BLaER1 (cell line): ENCODE results near the gene SKI.

Source experiments
- H3K27ac ChIP-seq: shearing (Covaris generic); formaldehyde crosslinking; 2 replicates; pipeline ENCODE4 v1.8.1; 2022
- H3K27me3 ChIP-seq: shearing (Covaris generic); formaldehyde crosslinking; 2 replicates; pipeline ENCODE4 v1.8.1; 2022
- H3K36me3 ChIP-seq: shearing (Covaris generic); formaldehyde crosslinking; 2 replicates; pipeline ENCODE4 v1.8.1; 2022
- H3K4me1 ChIP-seq: shearing (Covaris generic); formaldehyde crosslinking; 2 replicates; pipeline ENCODE4 v1.8.1; 2022
- H3K4me2 ChIP-seq: shearing (Covaris generic); formaldehyde crosslinking; 2 replicates; pipeline ENCODE4 v1.8.1; 2022
- H3K4me3 ChIP-seq: shearing (Covaris generic); formaldehyde crosslinking; 2 replicates; pipeline ENCODE4 v1.8.1; 2022
- H3K9ac ChIP-seq: shearing (Covaris generic); formaldehyde crosslinking; 2 replicates; pipeline ENCODE4 v1.8.1; 2022
- H3K9me3 ChIP-seq: shearing (Covaris generic); formaldehyde crosslinking; 2 replicates; pipeline ENCODE4 v1.8.1; 2022
- H4K20me1 ChIP-seq: shearing (Covaris generic); formaldehyde crosslinking; 2 replicates; pipeline ENCODE4 v1.8.1; 2022
- Cebpa-rat ChIP-seq: shearing (Covaris generic); IDR thresholded peaks from 2 replicates; pipeline ENCODE4 v1.8.1; 2022

SKI gene

DNA sequence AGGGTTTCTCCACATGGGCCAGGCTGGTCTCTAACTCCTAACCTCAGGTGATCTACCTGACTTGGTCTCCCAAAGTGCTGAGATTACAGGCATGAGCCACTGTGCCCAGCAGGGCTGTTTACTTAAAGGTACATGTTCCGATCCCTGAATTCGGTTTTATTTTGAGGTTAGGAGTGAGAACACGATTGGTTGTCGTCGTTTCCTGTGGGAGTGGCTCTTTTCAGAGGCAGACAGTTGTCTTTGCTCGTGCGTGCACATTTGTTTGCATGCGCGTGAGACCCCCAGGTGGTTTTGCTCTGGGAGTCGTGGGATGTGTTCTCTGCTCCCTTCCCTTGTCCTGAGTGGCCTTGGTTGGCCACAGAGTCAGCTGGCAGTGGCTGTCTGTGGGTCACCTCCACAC lies 60.2 kb downstream of the SKI start:
- peaks cover 31% of the 10 kb centered on the region for H3K27me3 ChIP-seq
- H3K9ac ChIP-seq, result no peak overlapping the region
- H3K4me3 ChIP-seq, result no peak overlapping the region
- H3K4me2 ChIP-seq, result peak overlapping the region; percentile 26
- no peaks in the 10 kb centered on the region for H3K9me3 ChIP-seq
- TF ChIP-seq Cebpa-rat, result no peak
- H3K36me3 ChIP-seq, result no peaks in the 10 kb centered on the region
- no peak overlapping the region for H3K27ac ChIP-seq
- H3K4me1 ChIP-seq, result peaks cover 55% of the 10 kb centered on the region
- peaks cover 100% of the 10 kb centered on the region for H4K20me1 ChIP-seq

DNA sequence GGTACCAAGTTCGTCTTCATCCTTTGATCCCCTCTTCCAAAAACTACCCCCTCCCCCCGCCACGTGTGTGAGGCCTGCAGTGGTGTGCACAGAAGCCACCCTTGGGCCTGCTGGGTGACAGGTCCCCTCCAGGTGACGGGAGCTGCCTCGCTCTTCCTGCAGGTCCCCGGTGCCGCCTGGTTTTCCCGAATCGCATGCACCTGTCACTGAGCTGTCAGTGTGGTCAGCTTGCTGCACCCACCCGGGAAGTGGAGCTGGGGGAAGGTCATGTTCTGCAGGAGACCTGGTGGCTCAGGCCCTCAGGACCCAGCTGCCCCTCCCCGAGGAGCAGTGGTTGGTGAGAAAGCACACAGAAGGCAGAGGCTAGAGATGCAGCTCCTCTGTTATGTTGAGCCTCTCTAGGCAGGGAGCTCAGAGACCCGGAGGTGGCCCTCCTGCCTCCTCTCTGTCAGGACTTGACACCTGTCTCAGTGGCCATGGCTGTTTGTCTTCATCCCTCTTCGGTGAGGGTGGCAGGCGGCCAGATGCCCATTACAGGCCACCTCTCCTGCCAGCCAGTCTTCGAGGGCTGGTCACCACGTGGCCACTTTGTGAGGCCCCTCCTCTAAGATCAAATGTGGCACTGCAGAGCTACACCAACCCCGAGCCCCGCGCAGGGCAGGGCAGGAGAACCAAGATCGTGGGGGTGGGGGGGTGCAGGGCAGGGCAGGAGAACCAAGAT lies 60.9 kb downstream of the SKI start:
- Histone ChIP-seq H3K9me3 (no peaks in the 10 kb centered on the region), H3K27ac (no peak overlapping the region), H4K20me1 (peaks cover 100% of the 10 kb centered on the region), H3K27me3 (peaks cover 38% of the 10 kb centered on the region), H3K36me3 (no peaks in the 10 kb centered on the region), H3K4me3 (no peak overlapping the region), H3K9ac (no peak overlapping the region), H3K4me2 (peak overlapping the region; percentile 26; the same call in 1 of the 2 replicates), H3K4me1 (peaks cover 62% of the 10 kb centered on the region)
- no peak for TF ChIP-seq Cebpa-rat

DNA sequence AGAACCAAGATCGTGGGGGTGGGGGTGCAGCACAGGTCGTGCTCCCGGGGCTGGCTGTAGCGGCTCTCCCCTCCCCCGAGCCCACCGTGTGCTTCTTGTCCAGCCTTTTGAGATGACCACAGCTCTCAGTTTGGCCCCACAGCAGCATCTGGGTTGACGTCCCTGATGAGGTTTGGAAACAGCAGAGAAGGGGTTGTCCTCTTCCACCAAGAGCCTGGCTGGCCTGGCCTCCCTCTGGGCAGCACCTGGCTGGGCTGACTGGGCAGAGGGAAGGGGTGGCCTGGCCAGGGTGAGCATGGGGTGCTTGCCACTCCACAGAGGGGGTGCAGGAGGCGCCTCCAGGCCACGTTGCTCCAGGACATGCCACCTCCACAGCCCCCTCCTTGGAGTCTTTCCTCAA lies 61.5 kb downstream of the SKI start:
- no peak overlapping the region for H3K27ac ChIP-seq
- no peak for TF ChIP-seq Cebpa-rat
- peaks cover 44% of the 10 kb centered on the region for H3K27me3 ChIP-seq
- no peak overlapping the region; the same call in 1 of the 2 replicates for H3K4me3 ChIP-seq
- peaks cover 68% of the 10 kb centered on the region for H3K4me1 ChIP-seq
- H3K9me3 ChIP-seq, result no peaks in the 10 kb centered on the region
- no peaks in the 10 kb centered on the region for H3K36me3 ChIP-seq
- H4K20me1 ChIP-seq, result peaks cover 100% of the 10 kb centered on the region
- H3K4me2 ChIP-seq, result peak overlapping the region; percentile 98
- H3K9ac ChIP-seq, result no peak overlapping the region

DNA sequence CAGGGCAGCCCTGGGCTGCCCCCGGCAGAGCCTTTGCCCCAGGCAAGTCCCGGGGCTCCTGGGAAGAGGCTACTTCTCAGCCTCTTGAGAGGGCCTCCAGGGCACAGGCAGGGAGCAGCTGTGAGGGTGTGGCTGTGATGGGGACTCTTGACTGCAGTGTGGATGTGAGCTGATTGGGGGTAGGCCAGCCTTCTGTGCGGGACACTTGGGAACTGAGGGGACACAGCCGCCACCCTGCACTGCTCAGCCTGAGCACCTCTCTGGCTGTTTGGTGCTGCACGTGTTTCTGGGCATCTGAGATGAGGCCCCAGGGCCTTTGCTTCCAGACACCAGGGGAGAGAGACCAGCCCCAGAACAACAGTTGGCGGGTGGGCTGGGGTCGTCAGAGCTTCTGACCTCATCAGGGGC lies 62.1 kb downstream of the SKI start:
- H3K4me1 ChIP-seq, result peaks cover 74% of the 10 kb centered on the region
- peaks cover 50% of the 10 kb centered on the region for H3K27me3 ChIP-seq
- H3K9ac ChIP-seq, result no peak overlapping the region
- no peak overlapping the region for H3K27ac ChIP-seq
- no peaks in the 10 kb centered on the region for H3K36me3 ChIP-seq
- H4K20me1 ChIP-seq, result peaks cover 100% of the 10 kb centered on the region
- peak overlapping the region; percentile 56 for H3K4me3 ChIP-seq
- no peak for TF ChIP-seq Cebpa-rat
- H3K9me3 ChIP-seq, result no peaks in the 10 kb centered on the region
- H3K4me2 ChIP-seq, result peak overlapping the region; percentile 98

DNA sequence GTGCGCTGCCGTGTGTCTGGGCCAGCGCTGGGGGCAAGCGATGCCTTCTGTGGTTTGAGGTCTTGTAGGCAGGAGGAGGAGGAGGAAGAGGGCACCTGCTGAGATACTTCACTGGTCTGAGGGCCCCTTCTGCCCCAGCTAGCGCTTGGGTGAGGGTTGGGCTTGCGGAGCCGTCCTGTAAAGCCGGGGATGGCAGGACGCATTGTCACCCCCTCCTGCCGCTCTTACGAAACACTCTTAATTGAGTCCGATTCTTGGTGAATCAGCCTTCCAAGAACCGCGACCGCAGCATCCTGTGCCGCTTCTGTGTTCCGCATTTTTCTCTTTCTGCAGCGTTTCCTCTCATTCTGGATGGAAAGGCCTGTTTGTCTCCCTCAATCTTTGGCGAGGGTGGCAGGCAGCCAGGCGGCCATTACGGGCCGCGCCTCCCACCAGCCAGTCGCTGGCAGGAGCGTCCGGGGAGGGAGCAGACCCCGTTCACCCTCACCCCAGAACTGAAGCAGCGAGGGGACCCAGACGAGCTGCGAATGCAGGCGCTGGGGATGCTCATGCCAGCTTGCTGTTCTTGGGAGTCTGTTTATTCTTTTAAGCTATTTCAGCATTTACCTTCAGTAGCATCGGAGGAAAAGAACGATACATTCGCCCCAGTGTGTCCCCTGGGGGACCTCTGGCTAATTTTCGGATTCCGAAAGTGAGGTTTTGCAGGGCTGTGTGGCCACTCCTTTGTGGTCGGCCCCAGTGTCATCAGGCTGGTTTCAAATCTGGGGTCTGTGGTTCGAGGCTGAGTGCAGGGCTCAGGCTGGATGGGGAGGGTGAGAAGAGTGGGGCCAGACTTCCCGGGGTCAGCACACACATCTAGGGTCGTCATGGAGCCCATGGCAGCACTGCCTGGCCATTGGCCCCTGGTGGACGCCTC lies 62.7 kb downstream of the SKI start:
- Histone ChIP-seq H3K27me3 (peaks cover 50% of the 10 kb centered on the region), H4K20me1 (peaks cover 100% of the 10 kb centered on the region), H3K27ac (peak overlapping the region; percentile 41; the same call in 1 of the 2 replicates), H3K4me3 (peak overlapping the region; percentile 56), H3K4me2 (peak overlapping the region; percentile 98), H3K9me3 (no peaks in the 10 kb centered on the region), H3K9ac (no peak overlapping the region), H3K4me1 (peaks cover 75% of the 10 kb centered on the region), H3K36me3 (no peaks in the 10 kb centered on the region)
- TF ChIP-seq Cebpa-rat, result peak; percentile 96

DNA sequence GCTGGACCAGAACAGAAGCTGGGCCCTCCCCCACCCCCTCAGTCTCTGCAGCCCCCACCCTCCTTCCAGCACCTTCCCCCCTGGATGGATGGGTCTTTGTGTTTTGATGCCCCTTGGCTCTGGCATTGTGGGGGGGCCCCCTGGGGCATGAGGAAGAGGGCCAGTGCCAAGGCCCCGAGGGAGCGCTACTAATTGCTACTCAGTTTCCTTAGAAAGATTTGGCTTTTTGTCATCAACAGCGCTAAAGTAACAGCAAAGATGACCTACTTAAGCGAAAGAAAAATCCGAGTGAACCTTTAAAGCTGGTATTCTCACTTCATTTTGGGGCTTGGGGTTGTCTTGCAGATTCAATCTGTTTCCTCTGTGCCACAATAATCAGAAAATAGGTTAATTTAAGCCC lies 63.5 kb downstream of the SKI start:
- Histone ChIP-seq H4K20me1 (peaks cover 100% of the 10 kb centered on the region), H3K27ac (no peak overlapping the region), H3K4me2 (peak overlapping the region; percentile 98), H3K9me3 (no peaks in the 10 kb centered on the region), H3K27me3 (peaks cover 50% of the 10 kb centered on the region), H3K9ac (no peak overlapping the region), H3K36me3 (no peaks in the 10 kb centered on the region), H3K4me3 (peak overlapping the region; percentile 56; the same call in 1 of the 2 replicates), H3K4me1 (peaks cover 76% of the 10 kb centered on the region)
- TF ChIP-seq Cebpa-rat, result no peak

DNA sequence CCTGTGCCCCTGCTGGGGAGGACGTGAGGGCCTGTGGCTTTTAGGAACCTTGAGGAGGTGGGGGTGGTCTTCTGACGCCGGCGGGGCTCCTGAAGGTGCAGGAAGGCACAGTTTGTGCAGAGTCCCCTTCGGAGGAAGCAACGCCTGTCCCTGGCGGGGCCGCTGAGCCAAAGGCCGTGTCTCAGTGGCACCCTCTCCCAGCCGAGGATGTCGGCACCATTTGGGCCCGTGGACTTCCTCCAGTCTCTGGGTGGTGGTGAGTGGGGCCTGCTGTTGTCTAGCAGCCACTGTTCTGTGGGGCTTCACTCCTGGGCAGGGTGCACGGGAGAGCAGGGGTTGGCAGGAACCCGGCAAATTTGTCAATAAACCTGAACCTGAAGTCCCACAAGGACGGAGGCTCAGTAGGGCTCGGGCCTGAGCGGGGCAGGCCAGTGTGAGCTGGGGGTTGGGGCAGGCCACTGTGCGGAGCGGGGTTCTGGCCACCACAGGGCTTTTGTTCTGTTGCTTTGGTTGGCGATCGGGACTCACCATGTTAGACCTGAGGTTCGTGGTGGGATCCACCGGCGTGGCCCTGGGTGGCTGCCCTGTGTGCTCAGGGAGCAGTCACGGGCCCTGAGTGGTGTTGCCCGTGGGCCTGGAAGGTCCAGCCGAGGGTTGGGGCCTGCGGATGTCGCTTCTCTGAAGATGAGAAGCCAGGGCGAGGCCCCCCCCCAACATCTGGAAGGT lies 64.8 kb downstream of the SKI start:
- no peak for TF ChIP-seq Cebpa-rat
- no peak overlapping the region for H3K27ac ChIP-seq
- no peaks in the 10 kb centered on the region for H3K9me3 ChIP-seq

DNA sequence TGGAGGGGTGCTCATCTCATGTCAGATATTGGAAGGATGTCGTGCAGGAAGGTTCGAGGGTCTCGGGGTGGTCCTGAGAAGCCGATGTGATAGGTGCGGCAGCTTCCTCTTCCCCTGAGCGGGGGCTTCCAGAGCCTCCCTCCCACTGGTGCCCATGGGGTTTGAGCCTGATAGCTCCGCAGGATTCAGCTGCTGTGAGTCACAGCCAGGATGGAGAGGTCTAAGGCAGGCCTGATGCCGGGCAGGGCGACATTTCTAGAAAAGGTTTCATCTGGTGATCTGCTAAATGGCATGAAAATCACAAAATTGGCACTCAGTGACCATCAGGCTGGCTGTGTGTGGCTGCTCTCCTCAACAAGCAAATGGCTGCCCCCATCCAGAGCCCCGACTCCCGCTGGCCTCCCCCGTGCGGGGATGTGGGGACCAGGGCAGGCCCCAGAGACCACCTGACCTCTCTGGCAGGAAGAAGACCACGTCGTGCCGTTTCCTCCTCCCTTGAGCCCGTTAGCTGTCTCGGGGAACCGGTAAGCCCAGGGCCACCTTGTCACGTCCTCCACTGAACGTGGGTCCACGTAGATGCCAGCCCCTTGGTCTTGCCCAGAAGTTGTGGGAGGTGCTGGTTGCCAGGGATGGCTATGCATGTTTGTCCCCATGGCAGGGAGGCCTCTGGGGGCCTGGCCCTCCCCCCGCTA lies 66.1 kb downstream of the SKI start:
- peaks cover 100% of the 10 kb centered on the region for H4K20me1 ChIP-seq
- peaks cover 43% of the 10 kb centered on the region for H3K27me3 ChIP-seq
- H3K9me3 ChIP-seq, result no peaks in the 10 kb centered on the region
- H3K9ac ChIP-seq, result no peak overlapping the region
- no peak overlapping the region for H3K27ac ChIP-seq
- H3K4me2 ChIP-seq, result peak overlapping the region; percentile 71
- no peak overlapping the region for H3K4me3 ChIP-seq
- peaks cover 86% of the 10 kb centered on the region for H3K4me1 ChIP-seq
- no peak for TF ChIP-seq Cebpa-rat
- H3K36me3 ChIP-seq, result no peaks in the 10 kb centered on the region

More for the DNA sequence above, 64.8 kb downstream of the SKI start:
- Histone ChIP-seq H3K4me1 (peaks cover 86% of the 10 kb centered on the region), H3K36me3 (no peaks in the 10 kb centered on the region), H3K9ac (no peak overlapping the region), H3K4me3 (no peak overlapping the region), H3K4me2 (peak overlapping the region; percentile 98), H4K20me1 (peaks cover 100% of the 10 kb centered on the region), H3K27me3 (peaks cover 50% of the 10 kb centered on the region)

DNA sequence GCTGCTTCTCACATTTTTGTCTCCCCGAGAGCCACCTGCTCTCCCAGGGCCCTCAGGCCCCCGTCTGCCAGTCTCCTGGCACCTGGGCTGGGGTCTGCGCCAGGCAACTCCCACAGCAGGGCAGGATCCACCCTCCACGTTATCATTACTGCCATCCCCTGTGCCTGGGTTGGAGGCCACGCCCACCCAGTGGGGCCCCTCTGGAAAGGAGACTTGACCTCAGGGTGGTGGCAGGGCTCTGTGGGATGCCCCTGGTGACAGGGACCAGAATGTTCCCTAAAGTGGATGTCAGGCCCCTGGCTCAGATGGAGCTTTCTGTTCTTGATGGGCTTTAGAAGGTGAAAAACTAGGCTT lies 66.6 kb downstream of the SKI start:
- peaks cover 88% of the 10 kb centered on the region for H3K4me1 ChIP-seq
- TF ChIP-seq Cebpa-rat, result no peak

More for the DNA sequence above, 66.6 kb downstream of the SKI start:
- Histone ChIP-seq H3K27ac (no peak overlapping the region), H3K27me3 (peaks cover 41% of the 10 kb centered on the region), H3K9ac (no peak overlapping the region), H3K4me3 (no peak overlapping the region), H4K20me1 (peaks cover 100% of the 10 kb centered on the region), H3K36me3 (no peaks in the 10 kb centered on the region), H3K9me3 (no peaks in the 10 kb centered on the region), H3K4me2 (peak overlapping the region; percentile 71)
